Pancreas (tissue), 10 donors: Measurements from ENCODE around the gene INSR. TPM values are rescaled to one million over a fixed set of nuclear protein-coding genes. Genes with fewer than 3 reads are reported as not detected.
A peak's percentile ranks its signal among the peaks of the same experiment; 100 is the strongest.

Experiments used
- ATAC-seq, 4 donors: fragments of 200-7000 bp; cut with Tn5 transposase; one replicate each; pipeline versions ENCODE4 v1.8.0 to v1.9.1; 2020; ENCODE audit warnings: mild to moderate bottlenecking in 4 of 4, moderate library complexity in 4 of 4
- DNase-seq, 6 donors: peaks; one replicate each; pipeline ENCODE4 v3.0.0-alpha.2; 2020
- FAIRE-seq: peaks from 2 replicates; lab custom pipeline; 2012; peaks lifted over from hg19 to GRCh38; lab: Jason Lieb, UNC
- H3K27ac ChIP-seq, 4 donors: fragments of 200-600 bp; sonication (generic); 1 replicate in 3 of 4; 2 replicates in 1 of 4; pipeline versions ENCODE4 v1.5.0 to v1.8.0; 2020
- H3K27me3 ChIP-seq, 4 donors: fragments of 200-600 bp; one replicate each; pipeline ENCODE4 v1.8.0; 2021
- H3K36me3 ChIP-seq, 3 donors: fragments of 200-600 bp; sonication (generic) in 1 of 3; one replicate each; pipeline versions ENCODE4 v1.5.0 to v1.8.0; 2020 to 2021
- H3K4me1 ChIP-seq, 3 donors: fragments of 200-600 bp; one replicate each; pipeline ENCODE4 v1.8.0; 2021
- H3K4me3 ChIP-seq, 4 donors: fragments of 200-600 bp; sonication (generic) in 2 of 4; one replicate each; pipeline versions ENCODE4 v1.5.0 to v1.8.0; 2020 to 2021
- H3K9me3 ChIP-seq, 4 donors: fragments of 200-600 bp; one replicate each; pipeline ENCODE4 v1.8.0; 2021
- CTCF ChIP-seq, 4 donors: fragments of 200-600 bp; sonication (generic) in 3 of 4; IDR thresholded peaks; one replicate each; pipeline versions ENCODE4 v1.5.0 to v1.8.0; 2021; ENCODE audit warnings: antibody characterized with exemption in 4 of 4
- WGBS, 2 donors: extraction: QIAGEN DNeasy Blood & Tissue Kit; methylation state at CpG; one replicate each; pipeline ENCODE4 v1.1.7; 2013; 5-methylcytosine and 5-hydroxymethylcytosine counted together
- intact Hi-C, 3 donors: fragments of 100-400 bp; cut with DNase I; formaldehyde crosslinking; loops; one replicate each; pipeline versions ENCODE4 v1.11.1 to v1.14.2; 2022
- polyA plus RNA-seq, 2 donors: library from polyadenylated mRNA; stranded (reverse); fragments of 200-250 nt; gene quantifications; one replicate each; pipeline ENCODE4 v1.2.3, GENCODE V29; 2013
- total RNA-seq, 6 donors: library from RNA; stranded (reverse); fragmentation: NEBNext Ultra II Directional in 4 of 6; extraction: Animal tissue kit (Norgen Biotek cat#: 25700) in 4 of 6; gene quantifications; one replicate each; pipeline versions ENCODE4 v1.2.1 to v1.2.4, GENCODE V29; 2021 to 2023
- donor health status: healthy with polysubstance abuse.
- donor health status: DM: no; HTN: no; CAD: no; lungs with moderate emphysema.
- donor health status: DM: no; HTN: no; CAD: no.
- donor health status: control.
- donor health status: control.
- donor health status: Bipolar disorder and iron deficiency.
- donor health status: DM: yes; HTN: yes; CAD: no.
- donor health status: DM: no; HTN: no; CAD: no.
- donor health status: DM: no; HTN: no; CAD: no.
- donor health status: DM: yes; HTN: yes; CAD: no.

INSR gene
- total and polyA plus RNA-seq, 8 donors, result 45.1 to 205 (median 120) TPM

GRCh38 chr19:7188698-7189629 lies 105.2 kb downstream of the INSR start:
- H3K4me3 ChIP-seq, result no peak overlapping the region
- H3K36me3 ChIP-seq, result peaks cover 0 to 4% (median 0%) of the 10 kb centered on the region in 3 donors
- no peak for TF ChIP-seq CTCF (IDR thresholded peaks at IDR 0.05)
- FAIRE-seq, result no peak
- DNase-seq, result no peak
- ATAC-seq, result peak in 2 of 4 donors; percentile 3 to 17
- H3K4me1 ChIP-seq, result peaks cover 0 to 5% (median 3%) of the 10 kb centered on the region in 3 donors
- intact Hi-C loops, result no loop called here
- no peaks in the 10 kb centered on the region for H3K27me3 ChIP-seq
- H3K27ac ChIP-seq, result peak overlapping the region in 1 of 4 donors; percentile 22
- no peaks in the 10 kb centered on the region for H3K9me3 ChIP-seq
- 71 to 77% methylated on average over 12 of the region's 12 CpGs for WGBS, 2 donors

DNA sequence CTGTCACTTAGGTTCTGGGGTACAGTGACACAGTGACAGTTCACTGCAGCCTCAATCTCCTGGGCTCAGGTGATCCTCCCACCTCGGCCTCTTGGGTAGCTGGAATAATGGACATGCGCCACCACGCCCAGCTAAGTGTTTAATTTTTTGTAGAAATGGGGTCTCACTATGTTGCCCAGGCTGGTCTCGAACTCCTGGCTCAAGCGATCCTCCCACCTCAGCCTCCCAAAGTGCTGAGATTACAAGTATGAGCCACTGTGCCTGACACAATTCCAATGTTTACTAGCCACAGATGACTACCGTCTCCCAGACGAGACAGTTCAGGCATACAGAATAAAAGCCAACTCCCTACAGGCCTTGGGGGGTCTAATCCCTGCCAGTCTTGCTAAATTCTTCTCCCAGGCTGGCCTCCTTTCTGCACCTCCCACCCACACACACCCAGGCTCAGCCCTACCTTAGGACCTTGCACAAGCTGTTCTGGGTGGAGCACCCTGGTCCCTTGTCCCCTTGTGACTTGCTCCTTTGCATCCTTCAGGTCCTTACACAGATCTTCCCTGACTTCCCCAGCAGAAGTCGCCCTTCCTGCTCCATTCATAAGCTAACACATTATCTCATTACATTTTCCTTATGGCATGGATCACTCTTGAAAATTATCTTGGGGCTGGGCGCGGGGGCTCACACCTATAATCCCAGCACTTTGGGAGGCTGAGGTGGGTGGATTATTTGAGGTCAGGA lies 106.4 kb downstream of the INSR start:
- Histone ChIP-seq H3K27me3 (no peaks in the 10 kb centered on the region), H3K27ac (peak overlapping the region in 1 of 4 donors; percentile 22), H3K4me1 (peaks cover 2 to 9% (median 5%) of the 10 kb centered on the region in 3 donors), H3K4me3 (no peak overlapping the region), H3K36me3 (peaks cover 0 to 11% (median 3%) of the 10 kb centered on the region in 3 donors), H3K9me3 (no peaks in the 10 kb centered on the region)
- TF ChIP-seq CTCF (IDR thresholded peaks at IDR 0.05), result no peak
- DNase-seq (peak in 1 of 6 donors; percentile 10), FAIRE-seq (no peak), ATAC-seq (peak in 2 of 4 donors; percentile 4 to 20)
- 73 to 79% methylated on average over 10 of the region's 10 CpGs for WGBS, 2 donors
- intact Hi-C loops, result no loop called here

DNA sequence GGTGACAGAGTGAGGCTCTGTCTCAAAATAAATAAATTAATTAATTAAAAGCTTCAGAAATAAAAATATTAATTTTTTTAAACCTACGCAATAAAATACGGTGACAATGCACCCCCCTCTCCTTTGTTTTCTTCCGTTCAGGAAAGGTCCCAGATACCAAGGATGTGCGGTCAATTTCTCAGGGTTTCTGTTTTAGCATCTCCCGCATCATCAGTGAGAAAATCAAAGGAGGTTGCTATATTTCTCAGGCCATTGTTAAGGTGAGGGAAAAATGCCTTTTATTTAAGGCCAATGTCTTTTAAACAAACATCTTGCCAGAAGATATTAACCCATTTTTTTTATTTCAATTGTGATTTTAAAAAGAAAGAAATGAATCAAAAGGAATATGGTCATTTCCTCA lies 111.7 kb downstream of the INSR start:
- no peak for FAIRE-seq
- DNase-seq, result no peak
- no peak for TF ChIP-seq CTCF (IDR thresholded peaks at IDR 0.05)
- H3K27me3 ChIP-seq, result no peaks in the 10 kb centered on the region
- peaks cover 29 to 40% (median 39%) of the 10 kb centered on the region in 3 donors for H3K4me1 ChIP-seq
- no peak overlapping the region for H3K4me3 ChIP-seq
- intact Hi-C loops, result no loop called here
- peak overlapping the region in 2 of 4 donors; percentile 41 to 64 for H3K27ac ChIP-seq
- peaks cover 0 to 11% (median 3%) of the 10 kb centered on the region in 3 donors for H3K36me3 ChIP-seq
- H3K9me3 ChIP-seq, result no peaks in the 10 kb centered on the region
- no peak for ATAC-seq
- WGBS, 2 donors, result 81 to 83% methylated on average over 5 of the region's 5 CpGs

GRCh38 chr19:7179917-7180306 lies 114.3 kb downstream of the INSR start:
- peaks cover 0 to 25% (median 3%) of the 10 kb centered on the region in 3 donors for H3K36me3 ChIP-seq
- no peak for FAIRE-seq
- TF ChIP-seq CTCF (IDR thresholded peaks at IDR 0.05), result no peak
- DNase-seq, result no peak
- no peaks in the 10 kb centered on the region for H3K27me3 ChIP-seq
- H3K4me3 ChIP-seq, result no peak overlapping the region
- WGBS, 2 donors, result 48 to 54% methylated on average over 3 of the region's 3 CpGs
- peak overlapping the region; percentile 40 to 66 (median 60) for H3K27ac ChIP-seq
- H3K4me1 ChIP-seq, result peaks cover 29 to 40% (median 34%) of the 10 kb centered on the region in 3 donors
- no peaks in the 10 kb centered on the region for H3K9me3 ChIP-seq
- intact Hi-C loops, result no loop called here
- ATAC-seq, result peak in 3 of 4 donors; percentile 2 to 7 (median 4)
